ENCODE measurements around the gene RGS1. TPM values are rescaled to one million over a fixed set of nuclear protein-coding genes. Genes with fewer than 3 reads are reported as not detected.

Gene RGS1
- polyA plus RNA-seq, 1 of the 3 experiments (the other 2 are of a cell fraction): 0.12 TPM

DNA sequence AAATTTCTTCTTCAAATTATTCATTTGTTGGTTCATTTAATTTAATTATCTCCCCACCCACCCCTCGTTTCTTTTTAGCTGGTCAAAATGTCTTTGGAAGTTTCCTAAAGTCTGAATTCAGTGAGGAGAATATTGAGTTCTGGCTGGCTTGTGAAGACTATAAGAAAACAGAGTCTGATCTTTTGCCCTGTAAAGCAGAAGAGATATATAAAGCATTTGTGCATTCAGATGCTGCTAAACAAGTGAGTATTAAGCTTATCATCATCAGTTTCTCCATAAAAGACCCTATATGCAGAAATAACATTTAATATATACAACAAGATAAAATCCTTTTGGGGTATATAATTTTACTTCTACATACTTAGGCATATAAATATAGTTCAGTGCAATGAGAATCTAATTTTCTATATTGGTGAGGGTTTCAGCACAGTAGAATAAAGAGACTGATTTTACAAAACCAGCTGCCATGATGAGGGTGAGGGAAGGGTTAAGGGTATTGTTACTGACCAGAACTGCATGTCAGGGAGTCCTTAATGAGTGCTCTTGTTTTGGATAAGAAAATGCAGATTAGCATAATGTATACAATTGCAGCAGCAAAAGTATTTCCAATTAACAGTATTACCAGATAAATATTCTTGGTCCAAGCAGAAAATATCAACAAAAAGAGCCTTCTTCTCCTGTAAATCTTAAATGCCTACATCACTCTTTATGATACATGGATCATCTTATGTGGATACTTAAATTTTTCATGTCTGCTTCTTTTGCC lies 2.8 kb downstream of the RGS1 start (continued):
- TF ChIP-seq, protein P1, sequence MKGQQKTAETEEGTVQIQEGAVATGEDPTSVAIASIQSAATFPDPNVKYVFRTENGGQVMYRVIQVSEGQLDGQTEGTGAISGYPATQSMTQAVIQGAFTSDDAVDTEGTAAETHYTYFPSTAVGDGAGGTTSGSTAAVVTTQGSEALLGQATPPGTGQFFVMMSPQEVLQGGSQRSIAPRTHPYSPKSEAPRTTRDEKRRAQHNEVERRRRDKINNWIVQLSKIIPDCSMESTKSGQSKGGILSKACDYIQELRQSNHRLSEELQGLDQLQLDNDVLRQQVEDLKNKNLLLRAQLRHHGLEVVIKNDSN (IDR thresholded peaks at IDR 0.05; ENCODE audit: borderline replicate concordance, low read depth): no peak

DNA sequence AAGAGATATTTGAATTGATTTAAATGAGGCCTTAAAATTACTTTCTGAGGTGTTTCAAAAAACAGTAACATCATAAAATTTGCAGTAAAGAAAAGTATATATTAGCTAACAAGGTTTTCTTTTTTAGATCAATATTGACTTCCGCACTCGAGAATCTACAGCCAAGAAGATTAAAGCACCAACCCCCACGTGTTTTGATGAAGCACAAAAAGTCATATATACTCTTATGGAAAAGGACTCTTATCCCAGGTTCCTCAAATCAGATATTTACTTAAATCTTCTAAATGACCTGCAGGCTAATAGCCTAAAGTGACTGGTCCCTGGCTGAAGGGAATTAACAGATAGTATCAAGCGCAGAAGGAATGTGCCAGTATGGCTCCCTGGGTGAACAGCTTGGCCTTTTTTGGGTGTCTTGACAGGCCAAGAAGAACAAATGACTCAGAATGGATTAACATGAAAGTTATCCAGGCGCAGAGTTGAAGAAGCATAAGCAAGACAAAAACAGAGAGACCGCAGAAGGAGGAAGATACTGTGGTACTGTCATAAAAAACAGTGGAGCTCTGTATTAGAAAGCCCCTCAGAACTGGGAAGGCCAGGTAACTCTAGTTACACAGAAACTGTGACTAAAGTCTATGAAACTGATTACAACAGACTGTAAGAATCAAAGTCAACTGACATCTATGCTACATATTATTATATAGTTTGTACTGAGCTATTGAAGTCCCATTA lies 3.6 kb downstream of the RGS1 start:
- 0 out of 2 replicates have a peak overlapping the region, but pooled peaks have one; percentile 6 for H3K4me2 ChIP-seq
- H3K36me3 ChIP-seq (replicated peaks in 1 of 2; ENCODE audit: control insufficient read depth in 1 of 2, insufficient read depth in 2 of 2, low read length in 1 of 2): no peaks in the 10 kb centered on the region
- peak overlapping the region; percentile 72 for H2AFZ ChIP-seq (ENCODE audit: low read depth)
- no peak overlapping the region for H3K4me3 ChIP-seq (ENCODE audit: low read depth in 2 of 2, low read length in 1 of 2)
- ChIA-PET POLR2A (no interaction called here), CTCF (interaction anchor here (1.9 to 2.2 kb wide), 2 partner anchors 102 to 105 kb away, joined by 6 to 7 read pairs; no protein-coding TSS in a partner anchor)
- H3K9ac ChIP-seq: no peak overlapping the region
- peak overlapping the region; percentile 38 to 53 for H3K27ac ChIP-seq (ENCODE audit: low read depth in 2 of 2, low read length in 1 of 2)
- no peaks in the 10 kb centered on the region for H3K9me3 ChIP-seq
- H3K9me2 ChIP-seq: no peaks in the 10 kb centered on the region
- no peaks in the 10 kb centered on the region for H3K79me2 ChIP-seq (ENCODE audit: insufficient read depth)
- TF ChIP-seq JUND (IDR thresholded peaks at IDR 0.05): peak; percentile 20; the same call in 1 of the 2 replicates
- TF ChIP-seq, protein P1 (IDR thresholded peaks at IDR 0.05; ENCODE audit: borderline replicate concordance, low read depth): no peak
- TF ChIP-seq, protein P2, sequence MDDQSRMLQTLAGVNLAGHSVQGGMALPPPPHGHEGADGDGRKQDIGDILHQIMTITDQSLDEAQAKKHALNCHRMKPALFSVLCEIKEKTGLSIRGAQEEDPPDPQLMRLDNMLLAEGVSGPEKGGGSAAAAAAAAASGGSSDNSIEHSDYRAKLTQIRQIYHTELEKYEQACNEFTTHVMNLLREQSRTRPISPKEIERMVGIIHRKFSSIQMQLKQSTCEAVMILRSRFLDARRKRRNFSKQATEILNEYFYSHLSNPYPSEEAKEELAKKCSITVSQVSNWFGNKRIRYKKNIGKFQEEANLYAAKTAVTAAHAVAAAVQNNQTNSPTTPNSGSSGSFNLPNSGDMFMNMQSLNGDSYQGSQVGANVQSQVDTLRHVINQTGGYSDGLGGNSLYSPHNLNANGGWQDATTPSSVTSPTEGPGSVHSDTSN (IDR thresholded peaks at IDR 0.05): 0 out of 2 replicates have a peak, but pooled peaks have one; percentile 29
- TF ChIP-seq FOXJ3 (CRISPR knock-in tag; IDR thresholded peaks at IDR 0.05): no peak
- 0 out of 2 replicates have a peak, but pooled peaks have one; percentile 35 for TF ChIP-seq TEAD4 (IDR thresholded peaks at IDR 0.05; ENCODE audit: borderline replicate concordance, insufficient read depth)
- peak; percentile 54; the same call in 1 of the 2 replicates for TF ChIP-seq TCF12 (IDR thresholded peaks at IDR 0.05)
- H3K4me1 ChIP-seq (ENCODE audit: control insufficient read depth in 1 of 2, insufficient read depth in 2 of 2, low read depth in 1 of 2, low read length in 1 of 2): peaks cover 2 to 13% of the 10 kb centered on the region in 2 experiments; a peak in 3 of 4 replicates
- no peaks in the 10 kb centered on the region for H4K20me1 ChIP-seq (ENCODE audit: insufficient read depth)
- H3K27me3 ChIP-seq (ENCODE audit: insufficient read depth): no peaks in the 10 kb centered on the region
- peaks cover 4% of the 10 kb centered on the region for H3F3A ChIP-seq (replicated peaks; ENCODE audit: insufficient read depth)
- 83% methylated on average over 6 of the region's 6 CpGs for WGBS (ENCODE audit: low lambda C conversion rate)
- no peak for DNase-seq

DNA sequence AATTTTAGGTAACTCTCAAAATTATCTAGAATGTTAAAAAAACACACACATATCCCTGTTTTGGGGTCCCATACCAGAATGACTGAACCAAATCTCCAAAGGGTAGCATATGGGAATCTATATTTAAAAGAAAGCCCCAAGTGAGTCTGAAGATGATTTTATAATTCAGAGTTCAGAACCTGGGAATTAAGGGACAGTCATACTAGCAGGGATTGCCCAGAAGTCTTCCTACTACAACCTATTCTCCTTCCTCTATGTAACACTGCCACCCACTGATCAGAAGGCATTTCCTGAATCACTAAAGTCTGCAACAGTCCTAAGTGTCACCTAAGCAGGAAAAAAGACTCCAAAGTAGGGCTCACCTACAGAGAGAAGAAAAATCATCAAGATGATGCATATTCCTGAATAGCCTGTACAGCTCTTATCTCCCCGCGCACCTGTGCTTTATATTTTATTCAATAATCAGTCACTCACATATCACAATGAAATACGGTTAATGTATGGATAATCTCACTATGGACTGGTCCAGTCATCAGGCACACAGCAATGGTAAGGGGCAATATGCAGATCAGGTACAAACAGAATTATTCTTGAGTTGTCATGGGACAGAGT lies 4.9 kb downstream of the RGS1 start:
- peaks cover 4% of the 10 kb centered on the region for H3F3A ChIP-seq (replicated peaks; ENCODE audit: insufficient read depth)
- no peaks in the 10 kb centered on the region for H3K9me3 ChIP-seq
- WGBS (ENCODE audit: low lambda C conversion rate): 99% methylated on average over 3 of the region's 3 CpGs
- no peak for DNase-seq
- no peaks in the 10 kb centered on the region for H4K20me1 ChIP-seq (ENCODE audit: insufficient read depth)
- no peak overlapping the region for H3K4me2 ChIP-seq
- H3K27ac ChIP-seq (ENCODE audit: low read depth in 2 of 2, low read length in 1 of 2): peak overlapping the region; percentile 38 to 43; a peak in 2 of 4 replicates
- H3K9me2 ChIP-seq: no peaks in the 10 kb centered on the region
- 0 out of 2 replicates have a peak overlapping the region, but pooled peaks have one; percentile 34 for H2AFZ ChIP-seq (ENCODE audit: low read depth)
- H3K4me3 ChIP-seq (ENCODE audit: low read depth in 2 of 2, low read length in 1 of 2): no peak overlapping the region
- H3K4me1 ChIP-seq (ENCODE audit: control insufficient read depth in 1 of 2, insufficient read depth in 2 of 2, low read depth in 1 of 2, low read length in 1 of 2): peaks cover 2 to 13% of the 10 kb centered on the region in 2 experiments; a peak in 3 of 4 replicates
- H3K36me3 ChIP-seq (replicated peaks in 1 of 2; ENCODE audit: control insufficient read depth in 1 of 2, insufficient read depth in 2 of 2, low read length in 1 of 2): no peaks in the 10 kb centered on the region
- H3K9ac ChIP-seq: peak overlapping the region; percentile 7; the same call in 1 of the 2 replicates
- H3K79me2 ChIP-seq (ENCODE audit: insufficient read depth): no peaks in the 10 kb centered on the region
- POLR2A ChIA-PET: no interaction called here
- H3K27me3 ChIP-seq (ENCODE audit: insufficient read depth): no peaks in the 10 kb centered on the region
- CTCF ChIA-PET: interaction anchor here (1.0 to 1.9 kb wide), 2 partner anchors 30 to 103 kb away, joined by 3 to 7 read pairs; no protein-coding TSS in a partner anchor
- TF ChIP-seq, protein P3, sequence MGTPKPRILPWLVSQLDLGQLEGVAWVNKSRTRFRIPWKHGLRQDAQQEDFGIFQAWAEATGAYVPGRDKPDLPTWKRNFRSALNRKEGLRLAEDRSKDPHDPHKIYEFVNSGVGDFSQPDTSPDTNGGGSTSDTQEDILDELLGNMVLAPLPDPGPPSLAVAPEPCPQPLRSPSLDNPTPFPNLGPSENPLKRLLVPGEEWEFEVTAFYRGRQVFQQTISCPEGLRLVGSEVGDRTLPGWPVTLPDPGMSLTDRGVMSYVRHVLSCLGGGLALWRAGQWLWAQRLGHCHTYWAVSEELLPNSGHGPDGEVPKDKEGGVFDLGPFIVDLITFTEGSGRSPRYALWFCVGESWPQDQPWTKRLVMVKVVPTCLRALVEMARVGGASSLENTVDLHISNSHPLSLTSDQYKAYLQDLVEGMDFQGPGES (IDR thresholded peaks at IDR 0.05; ENCODE audit: low read depth, low read length): no peak
- TF ChIP-seq TAF1 (IDR thresholded peaks at IDR 0.05; ENCODE audit: borderline replicate concordance, low read depth, low read length) (no peak), NRF1 (IDR thresholded peaks at IDR 0.05; ENCODE audit: low read depth, low read length) (no peak), TCF12 (IDR thresholded peaks at IDR 0.05) (no peak), EP300 (IDR thresholded peaks at IDR 0.05; ENCODE audit: borderline replicate concordance in 1 of 2, low read depth in 1 of 2, low read length in 1 of 2) (no peak), RCOR1 (IDR thresholded peaks at IDR 0.05; ENCODE audit: low read length) (no peak)
- TF ChIP-seq, protein P4, sequence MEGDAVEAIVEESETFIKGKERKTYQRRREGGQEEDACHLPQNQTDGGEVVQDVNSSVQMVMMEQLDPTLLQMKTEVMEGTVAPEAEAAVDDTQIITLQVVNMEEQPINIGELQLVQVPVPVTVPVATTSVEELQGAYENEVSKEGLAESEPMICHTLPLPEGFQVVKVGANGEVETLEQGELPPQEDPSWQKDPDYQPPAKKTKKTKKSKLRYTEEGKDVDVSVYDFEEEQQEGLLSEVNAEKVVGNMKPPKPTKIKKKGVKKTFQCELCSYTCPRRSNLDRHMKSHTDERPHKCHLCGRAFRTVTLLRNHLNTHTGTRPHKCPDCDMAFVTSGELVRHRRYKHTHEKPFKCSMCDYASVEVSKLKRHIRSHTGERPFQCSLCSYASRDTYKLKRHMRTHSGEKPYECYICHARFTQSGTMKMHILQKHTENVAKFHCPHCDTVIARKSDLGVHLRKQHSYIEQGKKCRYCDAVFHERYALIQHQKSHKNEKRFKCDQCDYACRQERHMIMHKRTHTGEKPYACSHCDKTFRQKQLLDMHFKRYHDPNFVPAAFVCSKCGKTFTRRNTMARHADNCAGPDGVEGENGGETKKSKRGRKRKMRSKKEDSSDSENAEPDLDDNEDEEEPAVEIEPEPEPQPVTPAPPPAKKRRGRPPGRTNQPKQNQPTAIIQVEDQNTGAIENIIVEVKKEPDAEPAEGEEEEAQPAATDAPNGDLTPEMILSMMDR (IDR thresholded peaks at IDR 0.05): peak; percentile 71
- TF ChIP-seq, protein P5, sequence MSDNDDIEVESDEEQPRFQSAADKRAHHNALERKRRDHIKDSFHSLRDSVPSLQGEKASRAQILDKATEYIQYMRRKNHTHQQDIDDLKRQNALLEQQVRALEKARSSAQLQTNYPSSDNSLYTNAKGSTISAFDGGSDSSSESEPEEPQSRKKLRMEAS (IDR thresholded peaks at IDR 0.05; ENCODE audit: low read depth): no peak
- TF ChIP-seq, protein P1 (IDR thresholded peaks at IDR 0.05; ENCODE audit: borderline replicate concordance, low read depth): no peak

Data from SK-N-SH (cell line).